Memory B cell (primary cell): Measurements from ENCODE around the gene MAN1A1.
"Not testable (repeated sequence)": the region's sequence is repeated elsewhere in the genome, so short reads cannot be mapped to it uniquely, and the experiment has no call there.

ENCODE experiments used
- ATAC-seq: fragments of 150-1000 bp; cut with Tn5 transposase; 2 replicates; pipeline ENCODE4 v1.10.0; 2021; ENCODE audit warnings: low read depth, mild to moderate bottlenecking, moderate library complexity
- DNase-seq, 2 donors: peaks; one replicate each; pipeline ENCODE4 v3.0.0; 2022; ENCODE audit warnings: low spot score in 2 of 2
- H3K27ac Mint-ChIP-seq: one replicate; pipeline ENCODE4 v1.8.0; 2022; ENCODE audit warnings: mild to moderate bottlenecking, moderate library complexity, mixed read lengths
- H3K27me3 Mint-ChIP-seq: one replicate; pipeline ENCODE4 v1.8.0; 2022; ENCODE audit warnings: mixed read lengths
- H3K36me3 Mint-ChIP-seq: one replicate; pipeline ENCODE4 v1.8.0; 2022; ENCODE audit warnings: mild to moderate bottlenecking, mixed read lengths
- H3K4me1 Mint-ChIP-seq: one replicate; pipeline ENCODE4 v1.8.0; 2022; ENCODE audit warnings: mixed read lengths
- H3K4me3 Mint-ChIP-seq: one replicate; pipeline ENCODE4 v1.8.0; 2022; ENCODE audit warnings: mild to moderate bottlenecking, moderate library complexity, mixed read lengths
- H3K9me3 Mint-ChIP-seq: one replicate; pipeline ENCODE4 v1.8.0; 2022; ENCODE audit warnings: mixed read lengths

The MAN1A1 gene

DNA sequence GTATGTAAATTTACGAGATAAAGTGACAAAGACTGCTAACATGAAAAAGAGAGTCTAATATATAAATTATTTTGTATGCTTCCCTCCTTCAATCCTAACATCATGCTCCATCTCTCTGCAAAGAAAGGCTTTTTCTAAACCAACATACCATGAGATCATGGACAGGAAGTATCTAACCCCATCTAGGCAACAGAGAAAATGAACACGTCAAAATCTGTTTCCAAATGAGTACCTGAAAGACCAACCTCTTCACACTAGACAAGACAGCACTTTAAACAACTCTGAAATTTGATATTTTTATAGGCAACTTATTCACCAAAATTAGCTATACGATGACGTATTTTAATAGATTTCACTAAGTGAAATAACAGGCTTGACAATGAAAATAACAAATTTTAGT lies 54.6 kb downstream of the MAN1A1 start:
- H3K4me3 Mint-ChIP-seq = no peak overlapping the region
- H3K27ac Mint-ChIP-seq = no peak overlapping the region
- no peaks in the 10 kb centered on the region for H3K4me1 Mint-ChIP-seq
- no peaks in the 10 kb centered on the region for H3K27me3 Mint-ChIP-seq
- DNase-seq = no peak
- H3K36me3 Mint-ChIP-seq = no peaks in the 10 kb centered on the region
- ATAC-seq = no peak
- H3K9me3 Mint-ChIP-seq = no peaks in the 10 kb centered on the region

DNA sequence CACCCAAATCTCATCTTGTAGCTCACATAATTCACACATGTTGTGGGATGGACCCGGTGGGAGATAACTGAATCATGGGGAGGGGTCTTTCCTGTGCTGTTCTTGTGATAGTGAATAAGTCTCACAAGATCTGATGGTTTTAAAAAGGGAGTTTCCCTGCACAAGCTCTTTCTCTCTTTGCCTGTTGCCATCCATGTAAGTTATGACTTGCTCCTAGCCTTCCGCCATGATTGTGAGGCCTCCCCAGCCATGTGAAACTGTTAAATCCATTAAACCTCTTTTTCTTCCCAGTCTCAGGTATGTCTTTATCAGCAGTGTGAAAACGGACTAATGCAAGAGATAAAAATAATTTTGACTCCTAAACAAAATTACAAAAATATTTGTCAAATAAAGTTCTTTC lies 58.5 kb downstream of the MAN1A1 start:
- not testable (repeated sequence) for H3K36me3 Mint-ChIP-seq, H3K4me1 Mint-ChIP-seq, H3K4me3 Mint-ChIP-seq

GRCh38 chr6:119290306-119290705 lies 59.3 kb downstream of the MAN1A1 start:
- H3K36me3 Mint-ChIP-seq = peaks cover 5% of the 10 kb centered on the region
- no peak for DNase-seq
- no peaks in the 10 kb centered on the region for H3K9me3 Mint-ChIP-seq
- H3K27ac Mint-ChIP-seq = no peak overlapping the region
- no peaks in the 10 kb centered on the region for H3K27me3 Mint-ChIP-seq
- no peaks in the 10 kb centered on the region for H3K4me1 Mint-ChIP-seq
- no peak for ATAC-seq
- H3K4me3 Mint-ChIP-seq = no peak overlapping the region

More for the DNA sequence above, 58.5 kb downstream of the MAN1A1 start:
- ATAC-seq, H3K9me3 Mint-ChIP-seq, H3K27ac Mint-ChIP-seq, DNase-seq, H3K27me3 Mint-ChIP-seq: not testable (repeated sequence)

DNA sequence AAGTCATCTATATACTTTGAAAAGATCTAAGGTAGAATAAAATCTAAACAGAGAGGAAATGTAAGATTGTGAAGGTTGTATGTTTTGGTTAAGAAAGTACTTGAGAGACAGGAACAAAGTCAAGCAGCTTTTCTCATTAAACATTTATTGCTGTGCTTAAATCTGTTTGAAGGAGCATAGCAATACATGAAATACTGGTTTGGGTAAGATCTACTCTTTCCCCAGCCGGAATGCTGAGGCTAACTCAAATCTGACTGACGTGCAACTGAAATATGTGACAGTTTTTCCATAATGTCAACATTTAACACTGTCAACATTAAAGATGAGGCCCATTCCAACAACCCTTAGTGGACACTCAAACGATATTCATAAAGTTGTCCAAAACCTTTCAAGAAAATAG lies 59.9 kb downstream of the MAN1A1 start:
- DNase-seq = no peak
- Mint-ChIP-seq H3K36me3 (peaks cover 7% of the 10 kb centered on the region), H3K27ac (no peak overlapping the region), H3K27me3 (no peaks in the 10 kb centered on the region), H3K4me1 (no peaks in the 10 kb centered on the region), H3K4me3 (no peak overlapping the region), H3K9me3 (peaks cover 2% of the 10 kb centered on the region)
- no peak for ATAC-seq

DNA sequence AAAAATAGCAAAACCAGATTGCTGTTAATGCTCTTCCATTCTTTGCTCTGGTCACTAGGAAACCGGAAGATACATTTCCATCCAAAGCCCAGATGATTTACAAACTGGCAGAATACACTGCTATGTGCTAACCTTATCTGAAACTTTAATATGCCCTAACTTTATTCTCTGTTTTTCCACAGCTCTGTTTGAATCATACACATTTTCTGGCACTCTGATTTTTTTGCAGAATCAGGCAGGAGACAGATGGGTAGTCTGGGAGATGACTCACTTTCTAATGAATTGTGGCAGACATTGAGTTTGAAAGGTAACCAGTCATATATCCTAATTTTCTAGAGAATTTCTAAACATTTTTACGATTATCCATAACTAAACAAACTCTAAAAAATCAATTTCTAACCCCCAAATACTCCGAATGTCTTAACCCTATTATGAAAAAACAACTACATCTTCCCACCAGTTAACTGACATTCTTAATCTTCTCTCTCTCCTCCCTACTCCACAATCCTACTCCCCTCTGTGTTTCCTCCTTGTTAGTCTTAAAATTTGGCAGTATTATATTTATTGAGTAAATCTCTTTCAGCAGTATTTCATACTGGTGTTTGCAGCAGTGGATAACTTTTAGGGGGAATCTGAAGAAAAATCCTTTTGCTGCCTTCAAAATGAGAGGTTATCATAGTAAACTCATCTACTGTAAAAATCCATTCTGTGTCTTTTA lies 63.5 kb downstream of the MAN1A1 start:
- no peak for ATAC-seq
- H3K27ac Mint-ChIP-seq = no peak overlapping the region
- H3K36me3 Mint-ChIP-seq = peaks cover 13% of the 10 kb centered on the region
- peaks cover 2% of the 10 kb centered on the region for H3K9me3 Mint-ChIP-seq
- H3K4me3 Mint-ChIP-seq = no peak overlapping the region
- no peaks in the 10 kb centered on the region for H3K27me3 Mint-ChIP-seq
- DNase-seq = no peak
- peaks cover 5% of the 10 kb centered on the region for H3K4me1 Mint-ChIP-seq

GRCh38 chr6:119284861-119285521 lies 64.6 kb downstream of the MAN1A1 start:
- DNase-seq (no peak), ATAC-seq (peak; percentile 51)
- H3K4me1 Mint-ChIP-seq = peaks cover 5% of the 10 kb centered on the region
- H3K27ac Mint-ChIP-seq = no peak overlapping the region
- no peak overlapping the region for H3K4me3 Mint-ChIP-seq
- peaks cover 2% of the 10 kb centered on the region for H3K9me3 Mint-ChIP-seq
- H3K36me3 Mint-ChIP-seq = peaks cover 13% of the 10 kb centered on the region
- H3K27me3 Mint-ChIP-seq = no peaks in the 10 kb centered on the region

DNA sequence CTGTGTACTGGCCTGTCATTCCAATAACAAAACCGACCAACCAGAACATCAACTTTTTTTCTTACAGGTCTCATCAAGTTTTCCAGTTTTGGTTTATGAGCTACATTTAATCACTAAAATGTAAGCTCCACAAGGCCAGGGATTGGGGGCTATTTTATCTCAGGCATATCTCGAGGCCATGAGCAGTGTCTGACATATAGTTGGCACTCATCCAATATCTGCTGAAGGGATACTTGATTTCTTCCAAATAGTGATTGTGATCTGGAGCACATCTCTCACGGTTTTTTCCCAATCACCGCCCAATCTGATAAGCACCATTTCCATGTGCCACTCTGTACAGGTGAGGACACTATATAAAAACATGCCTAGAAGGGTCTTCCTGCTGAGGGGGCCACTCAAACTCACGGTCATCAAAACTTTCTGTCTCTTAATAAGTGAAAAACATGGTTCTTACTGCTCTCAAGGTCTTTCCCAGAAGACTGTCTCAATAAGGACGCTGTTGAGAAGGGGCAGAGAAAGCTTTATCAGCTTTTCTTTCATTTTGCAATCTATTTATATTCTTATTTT lies 65.5 kb downstream of the MAN1A1 start:
- DNase-seq = no peak
- no peak overlapping the region for H3K27ac Mint-ChIP-seq
- H3K9me3 Mint-ChIP-seq = peaks cover 2% of the 10 kb centered on the region
- peaks cover 10% of the 10 kb centered on the region for H3K36me3 Mint-ChIP-seq
- H3K4me1 Mint-ChIP-seq = peaks cover 5% of the 10 kb centered on the region
- no peaks in the 10 kb centered on the region for H3K27me3 Mint-ChIP-seq
- no peak for ATAC-seq
- H3K4me3 Mint-ChIP-seq = no peak overlapping the region

- H3K36me3 Mint-ChIP-seq = peaks cover 10% of the 10 kb centered on the region
Measured at GRCh38 chr6:119283214-119283613, 66.3 kb downstream of the MAN1A1 start.

GRCh38 chr6:119280668-119281067 lies 68.9 kb downstream of the MAN1A1 start:
- H3K27ac Mint-ChIP-seq = no peak overlapping the region
- no peak for ATAC-seq

More at GRCh38 chr6:119283214-119283613, 66.3 kb downstream of the MAN1A1 start:
- no peak overlapping the region for H3K4me3 Mint-ChIP-seq
- no peak overlapping the region for H3K27ac Mint-ChIP-seq
- peaks cover 5% of the 10 kb centered on the region for H3K4me1 Mint-ChIP-seq
- peaks cover 2% of the 10 kb centered on the region for H3K9me3 Mint-ChIP-seq
- DNase-seq = no peak
- H3K27me3 Mint-ChIP-seq = no peaks in the 10 kb centered on the region
- no peak for ATAC-seq

GRCh38 chr6:119280080-119280479 lies 69.5 kb downstream of the MAN1A1 start:
- Mint-ChIP-seq H3K27ac (no peak overlapping the region), H3K36me3 (peaks cover 12% of the 10 kb centered on the region), H3K4me3 (no peak overlapping the region), H3K4me1 (peaks cover 5% of the 10 kb centered on the region), H3K27me3 (no peaks in the 10 kb centered on the region), H3K9me3 (peaks cover 4% of the 10 kb centered on the region)
- ATAC-seq (no peak), DNase-seq (no peak)

More at GRCh38 chr6:119280668-119281067, 68.9 kb downstream of the MAN1A1 start:
- no peak for DNase-seq
- Mint-ChIP-seq H3K27me3 (no peaks in the 10 kb centered on the region), H3K4me3 (no peak overlapping the region), H3K36me3 (peaks cover 12% of the 10 kb centered on the region), H3K9me3 (peaks cover 4% of the 10 kb centered on the region), H3K4me1 (peaks cover 5% of the 10 kb centered on the region)

DNA sequence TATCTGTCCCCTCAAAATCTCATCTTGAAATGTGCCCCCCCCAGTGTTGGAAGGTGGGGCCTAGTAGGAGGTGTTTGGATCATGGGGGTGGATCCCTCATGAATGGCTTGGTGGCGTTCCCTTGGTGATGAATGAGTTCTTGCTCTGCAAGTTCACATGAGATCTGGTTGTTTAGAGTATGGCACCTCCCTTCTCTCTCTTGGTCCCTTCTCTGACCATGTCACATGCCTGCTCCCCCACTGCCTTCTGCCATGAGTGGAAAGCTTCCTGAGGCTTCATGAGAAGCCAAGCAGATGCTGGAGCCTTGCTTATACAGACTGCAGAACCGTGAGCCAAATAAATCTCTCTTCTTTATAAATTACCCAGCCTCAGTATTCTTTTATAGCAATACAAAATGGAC lies 70.9 kb downstream of the MAN1A1 start:
- peaks cover 10% of the 10 kb centered on the region for H3K36me3 Mint-ChIP-seq
- no peak overlapping the region for H3K4me3 Mint-ChIP-seq

DNA sequence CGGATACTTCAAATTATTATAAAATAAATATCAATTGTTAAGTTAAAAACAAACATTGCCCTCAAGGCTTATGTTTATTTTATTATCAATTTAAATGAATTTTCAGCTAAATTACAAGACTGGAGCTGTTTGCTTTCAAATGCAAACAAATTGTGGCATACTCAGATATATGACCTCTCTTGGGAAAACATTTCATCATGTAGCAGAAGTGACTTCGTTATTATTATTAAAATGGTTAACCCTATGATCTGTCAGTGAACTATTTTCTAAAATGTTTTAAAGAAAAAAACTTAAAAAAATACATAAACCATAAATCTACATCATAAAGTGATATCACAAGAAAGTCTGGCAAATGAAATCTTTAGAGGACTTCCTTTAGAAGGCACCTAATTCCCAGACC lies 72.5 kb downstream of the MAN1A1 start:
- Mint-ChIP-seq H3K4me3 (no peak overlapping the region), H3K4me1 (no peaks in the 10 kb centered on the region), H3K9me3 (peaks cover 5% of the 10 kb centered on the region), H3K36me3 (peaks cover 9% of the 10 kb centered on the region), H3K27me3 (no peaks in the 10 kb centered on the region), H3K27ac (no peak overlapping the region)
- DNase-seq (no peak), ATAC-seq (no peak)

More for the DNA sequence above, 70.9 kb downstream of the MAN1A1 start:
- Mint-ChIP-seq H3K27ac (no peak overlapping the region), H3K4me1 (peaks cover 4% of the 10 kb centered on the region), H3K27me3 (no peaks in the 10 kb centered on the region), H3K9me3 (peaks cover 3% of the 10 kb centered on the region)
- no peak for ATAC-seq
- DNase-seq = no peak

GRCh38 chr6:119276211-119276610 lies 73.3 kb downstream of the MAN1A1 start:
- H3K36me3 Mint-ChIP-seq = peaks cover 10% of the 10 kb centered on the region
- H3K9me3 Mint-ChIP-seq = peaks cover 7% of the 10 kb centered on the region
- no peaks in the 10 kb centered on the region for H3K27me3 Mint-ChIP-seq
- H3K27ac Mint-ChIP-seq = no peak overlapping the region
- no peak for DNase-seq
- no peak overlapping the region for H3K4me3 Mint-ChIP-seq
- no peaks in the 10 kb centered on the region for H3K4me1 Mint-ChIP-seq
- no peak for ATAC-seq

DNA sequence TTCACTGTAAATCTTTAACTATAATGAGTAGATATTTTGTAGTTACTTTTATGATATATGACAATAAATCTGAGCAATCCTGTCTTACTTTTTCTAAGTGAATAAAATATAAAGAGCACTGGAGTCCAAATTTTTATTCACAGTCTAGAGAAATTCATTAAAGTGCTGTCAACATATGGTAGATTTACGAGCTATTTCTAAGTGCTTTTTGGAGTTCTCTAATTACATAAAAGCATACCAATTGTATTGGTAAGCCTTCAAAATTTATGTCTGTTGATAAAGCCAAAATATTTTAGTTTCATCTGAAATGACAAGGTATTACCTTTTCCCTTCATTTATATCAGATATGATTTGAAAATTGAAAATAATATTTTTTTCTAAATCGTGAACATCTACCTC lies 75.4 kb downstream of the MAN1A1 start:
- no peak for DNase-seq
- peaks cover 17% of the 10 kb centered on the region for H3K36me3 Mint-ChIP-seq
- peaks cover 10% of the 10 kb centered on the region for H3K9me3 Mint-ChIP-seq
- H3K27ac Mint-ChIP-seq = no peak overlapping the region
- H3K27me3 Mint-ChIP-seq = no peaks in the 10 kb centered on the region
- no peaks in the 10 kb centered on the region for H3K4me1 Mint-ChIP-seq
- no peak for ATAC-seq
- no peak overlapping the region for H3K4me3 Mint-ChIP-seq
